Gastrocnemius medialis (tissue), 4 donors: Measurements from ENCODE around the gene EPHB6. TPM values are rescaled to one million over a fixed set of nuclear protein-coding genes. Genes with fewer than 3 reads are reported as not detected.

Source experiments
- ATAC-seq, 2 donors: fragments of 150-250 bp; one replicate each; pipeline ENCODE4 v1.9.1; 2016
- DNase-seq, 2 donors: peaks; one replicate each; pipeline ENCODE4 v3.0.0-alpha.2; 2019
- H3K27ac ChIP-seq, 4 donors: fragments of 200-600 bp; sonication (generic); 1 replicate in 1 of 4; 2 replicates in 3 of 4; pipeline ENCODE4 v1.5.1; 2016 to 2018; ENCODE audit warnings: mild to moderate bottlenecking in 2 of 4, moderate library complexity in 1 of 4
- H3K27me3 ChIP-seq, 3 donors: fragments of 200-600 bp; sonication (generic) in 2 of 3; 1 replicate in 1 of 3; 2 replicates in 2 of 3; pipeline versions ENCODE4 v1.5.1 to v1.6.0; 2016 to 2019; ENCODE audit warnings: mild to moderate bottlenecking in 1 of 3, moderate library complexity in 1 of 3
- H3K36me3 ChIP-seq, 2 donors: fragments of 200-600 bp; sonication (generic) in 1 of 2; one replicate each; pipeline ENCODE4 v1.5.1; 2017 to 2018
- H3K4me1 ChIP-seq, 2 donors: fragments of 200-600 bp; sonication (generic) in 1 of 2; one replicate each; pipeline ENCODE4 v1.5.1; 2016 to 2017; ENCODE audit warnings: mild to moderate bottlenecking in 2 of 2
- H3K4me3 ChIP-seq, 4 donors: fragments of 200-600 bp; sonication (generic) in 3 of 4; 1 replicate in 1 of 4; 2 replicates in 3 of 4; pipeline ENCODE4 v1.5.1; 2016 to 2019; ENCODE audit warnings: mild to moderate bottlenecking in 2 of 4
- H3K9me3 ChIP-seq, 3 donors: fragments of 200-600 bp; sonication (generic) in 2 of 3; 1 replicate in 1 of 3; 2 replicates in 2 of 3; pipeline ENCODE4 v1.5.1; 2016 to 2019
- CTCF ChIP-seq, 5 experiments: fragments of 450-650 bp in 3 of 5; fragments of 200-600 bp in 2 of 5; sonication (generic) in 2 of 5; IDR thresholded peaks in 4 of 5; conservative IDR thresholded peaks in 1 of 5; 1 replicate in 4 of 5; 2 replicates in 1 of 5; pipeline ENCODE4 v1.5.1; 2016 to 2019; ENCODE audit warnings: antibody characterized with exemption in 5 of 5, mild to moderate bottlenecking in 3 of 5, moderate library complexity in 3 of 5
- POLR2A ChIP-seq, 2 donors: fragments of 450-650 bp; IDR thresholded peaks; one replicate each; pipeline ENCODE4 v1.6.1; 2017; ENCODE audit warnings: antibody characterized with exemption in 2 of 2, mild to moderate bottlenecking in 2 of 2, moderate library complexity in 2 of 2
- in situ Hi-C, 4 donors: fragments of 200-750 bp; cut with MboI; loops; one replicate each; pipeline versions ENCODE4 v1.15.0 to v1.8.0; 2017; ENCODE audit warnings: low sequenced_read_pairs in 4 of 4
- intact Hi-C: fragments of 100-400 bp; cut with DNase I; formaldehyde crosslinking; loops from one replicate; pipeline ENCODE4 v1.15.1; 2023; ENCODE audit warnings: low total_unique reads
- total RNA-seq, 4 donors: library from RNA; depleted of rRNA; stranded (reverse); fragments of >200 nt; gene quantifications; one replicate each; pipeline versions ENCODE4 v1.1.0 to v1.2.3, GENCODE V29; 2016

The EPHB6 gene
- total RNA-seq, 4 donors from 2014 or later, result 2.0 to 8.9 (median 2.8) TPM

DNA sequence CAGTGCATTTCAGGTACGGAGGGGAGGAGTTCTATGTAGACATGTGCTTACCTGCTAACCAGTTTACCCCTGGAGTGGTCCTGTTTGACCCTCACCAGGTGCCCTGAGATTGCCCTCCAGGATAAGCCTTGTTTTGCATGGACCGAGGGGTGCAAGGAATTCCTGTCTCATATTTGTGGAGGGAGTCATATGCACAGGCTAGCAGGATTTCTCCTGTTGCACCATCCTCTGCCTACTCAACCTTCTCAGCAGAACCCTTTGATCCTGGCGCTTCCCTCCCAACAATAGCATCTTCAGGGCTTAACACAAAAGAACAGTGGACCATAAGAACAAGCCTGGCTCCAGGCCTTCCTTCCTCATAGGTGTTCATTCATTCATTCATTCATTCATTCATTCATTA, 23.4 kb downstream of the EPHB6 start:
- in situ Hi-C loops (loop anchor here in 1 of 4 donors (10.0 kb wide), 1 partner anchor 126 kb away; no protein-coding TSS in a partner anchor), intact Hi-C loops (no loop called here)
- H3K36me3 ChIP-seq, result no peaks in the 10 kb centered on the region
- H3K4me3 ChIP-seq, result no peak overlapping the region
- H3K27ac ChIP-seq, result no peak overlapping the region
- TF ChIP-seq CTCF (IDR thresholded peaks at IDR 0.05 in 4 of 5, conservative IDR thresholded peaks at IDR 0.05 in 1 of 5) (no peak), POLR2A (IDR thresholded peaks at IDR 0.05) (no peak)
- no peaks in the 10 kb centered on the region for H3K4me1 ChIP-seq
- DNase-seq (no peak), ATAC-seq (no peak)
- peaks cover 0 to 2% (median 0%) of the 10 kb centered on the region in 3 donors for H3K27me3 ChIP-seq
- no peaks in the 10 kb centered on the region for H3K9me3 ChIP-seq

- Histone ChIP-seq H3K4me3 (no peak overlapping the region), H3K9me3 (no peaks in the 10 kb centered on the region), H3K27me3 (peaks cover 0 to 2% (median 0%) of the 10 kb centered on the region in 3 donors), H3K27ac (no peak overlapping the region), H3K36me3 (no peaks in the 10 kb centered on the region), H3K4me1 (no peaks in the 10 kb centered on the region)
- in situ Hi-C loops, result loop anchor here in 1 of 4 donors (10.0 kb wide), 1 partner anchor 126 kb away; no protein-coding TSS in a partner anchor
- intact Hi-C loops, result no loop called here
- ATAC-seq (no peak), DNase-seq (no peak)
- no peak for TF ChIP-seq POLR2A (IDR thresholded peaks at IDR 0.05)
- no peak for TF ChIP-seq CTCF (IDR thresholded peaks at IDR 0.05 in 4 of 5, conservative IDR thresholded peaks at IDR 0.05 in 1 of 5)
Observed at GRCh38 chr7:142879060-142879459, 24.2 kb downstream of the EPHB6 start.

- Histone ChIP-seq H3K4me3 (no peak overlapping the region), H3K36me3 (no peaks in the 10 kb centered on the region), H3K27me3 (peaks cover 0 to 2% (median 0%) of the 10 kb centered on the region in 3 donors), H3K27ac (no peak overlapping the region), H3K4me1 (no peaks in the 10 kb centered on the region), H3K9me3 (no peaks in the 10 kb centered on the region)
- no peak for DNase-seq
- no peak for ATAC-seq
- in situ Hi-C loops, result no loop called here
- intact Hi-C loops, result no loop called here
- TF ChIP-seq POLR2A (IDR thresholded peaks at IDR 0.05) (no peak), CTCF (IDR thresholded peaks at IDR 0.05 in 4 of 5, conservative IDR thresholded peaks at IDR 0.05 in 1 of 5) (peak; percentile 13 to 50 (median 31))
Observed at GRCh38 chr7:142880876-142881505, 26.1 kb downstream of the EPHB6 start.

GRCh38 chr7:142881586-142882337, 26.9 kb downstream of the EPHB6 start:
- no peaks in the 10 kb centered on the region for H3K36me3 ChIP-seq
- DNase-seq, result no peak
- H3K27ac ChIP-seq, result no peak overlapping the region
- no peak overlapping the region for H3K4me3 ChIP-seq
- H3K4me1 ChIP-seq, result no peaks in the 10 kb centered on the region
- no peaks in the 10 kb centered on the region for H3K9me3 ChIP-seq
- in situ Hi-C loops (no loop called here), intact Hi-C loops (no loop called here)
- no peak for ATAC-seq
- H3K27me3 ChIP-seq, result peaks cover 0 to 2% (median 0%) of the 10 kb centered on the region in 3 donors
- TF ChIP-seq POLR2A (IDR thresholded peaks at IDR 0.05), result no peak
- no peak for TF ChIP-seq CTCF (IDR thresholded peaks at IDR 0.05 in 4 of 5, conservative IDR thresholded peaks at IDR 0.05 in 1 of 5)
